K562 (cell line): ENCODE results near the gene ZNF506. TPM values are rescaled to one million over a fixed set of nuclear protein-coding genes. Genes with fewer than 3 reads are reported as not detected.
"Not testable (repeated sequence)": the region's sequence is repeated elsewhere in the genome, so short reads cannot be mapped to it uniquely, and the experiment has no call there.

Source experiments
- ATAC-seq: fragments of 200-7000 bp; cut with Tn5 transposase; 3 replicates; pipeline ENCODE4 v1.9.1; 2020; ENCODE audit warnings: moderate library complexity
- BruUV-seq: library from RNA; stranded (reverse); fragments of 400-500 nt; replicated peaks from 2 replicates; lab custom pipeline; 2021; lab: Mats Ljungman, UMichigan
- CTCF ChIA-PET: fragments of 300-600 bp; formaldehyde crosslinking; extraction: SDS; loops from one replicate; lab custom pipeline; 2021; ENCODE audit warnings: low intra/inter-chr PET ratio; lab: Yijun Ruan, JAX
- POLR2A ChIA-PET: fragments of 300-600, 350-650 bp; sonication (Branson Sonifier 250); formaldehyde crosslinking; extraction: SDS; loops from one replicate; lab custom pipeline; 2021; ENCODE audit warnings: antibody characterized with exemption, inconsistent platforms; lab: Yijun Ruan, JAX
- DNase-seq, 4 experiments: peaks; one replicate each; pipeline versions ENCODE4 v3.0.0 to v3.0.0-alpha.2; 2011 to 2018; ENCODE audit warnings: low spot score in 3 of 4, mixed read lengths in 3 of 4; ENCODE audit errors: extremely low read depth in 1 of 4
- FAIRE-seq: peaks from 2 replicates; lab custom pipeline; 2011; peaks lifted over from hg19 to GRCh38; lab: Jason Lieb, UNC
- H2AFZ ChIP-seq: 2 replicates; pipeline ENCODE4 v1.6.0; 2011; ENCODE audit warnings: low read depth, low read length, control low read depth, inconsistent platforms
- H3K27ac ChIP-seq: fragments of 200-600 bp; 3 replicates; pipeline ENCODE4 v1.8.0; 2011; ENCODE audit warnings: low read depth, mild to moderate bottlenecking, control low read depth, inconsistent platforms, low read length, moderate library complexity, mixed read lengths; ENCODE audit errors: extremely low read depth
- H3K27me3 ChIP-seq, 2 experiments: fragments of 300-600 bp in 1 of 2; 2 replicates in 1 of 2; 3 replicates in 1 of 2; pipeline versions ENCODE4 v1.6.0 to v1.8.0; 2011; ENCODE audit warnings: inconsistent platforms in 2 of 2, low read length in 2 of 2, mild to moderate bottlenecking in 1 of 2, mixed read lengths in 1 of 2, moderate library complexity in 1 of 2; ENCODE audit not compliant: control insufficient read depth in 2 of 2, insufficient read depth in 2 of 2
- H3K36me3 ChIP-seq: fragments of 300-600 bp; 3 replicates; pipeline ENCODE4 v1.8.0; 2011; ENCODE audit warnings: mild to moderate bottlenecking, low read length, inconsistent platforms; ENCODE audit not compliant: control insufficient read depth, insufficient read depth
- H3K4me1 ChIP-seq, 2 experiments: fragments of 200-600 bp in 1 of 2; replicated peaks in 1 of 2; 2 replicates in 1 of 2; 3 replicates in 1 of 2; pipeline versions ENCODE4 v1.5.1 to v1.8.0; 2011; ENCODE audit warnings: inconsistent platforms in 2 of 2, low read length in 2 of 2, mild to moderate bottlenecking in 1 of 2, mixed read lengths in 1 of 2, moderate library complexity in 1 of 2; ENCODE audit not compliant: control insufficient read depth in 2 of 2, insufficient read depth in 2 of 2
- H3K4me2 ChIP-seq: 2 replicates; pipeline ENCODE4 v1.6.1; 2011; ENCODE audit warnings: low read length, control low read depth, inconsistent platforms, mixed read lengths; ENCODE audit not compliant: insufficient read depth
- H3K4me3 ChIP-seq: fragments of 200-600 bp; sonication (generic), shearing (Covaris generic); 2 replicates; pipeline ENCODE4 v1.5.1; 2016; ENCODE audit warnings: control low read depth, inconsistent platforms
- H3K79me2 ChIP-seq: fragments of 200-600 bp; 3 replicates; pipeline ENCODE4 v1.8.0; 2011; ENCODE audit warnings: low read length, inconsistent platforms; ENCODE audit not compliant: control insufficient read depth, insufficient read depth
- H3K9ac ChIP-seq, 2 experiments: 2 replicates each; pipeline versions ENCODE4 v1.6.0 to v1.6.1; 2011; ENCODE audit warnings: low read depth in 2 of 2, low read length in 2 of 2, control low read depth in 1 of 2, inconsistent platforms in 1 of 2, mild to moderate bottlenecking in 1 of 2, mixed read lengths in 1 of 2; ENCODE audit not compliant: insufficient read depth in 1 of 2
- H3K9me1 ChIP-seq: one replicate; pipeline ENCODE4 v1.6.0; 2011; ENCODE audit warnings: inconsistent platforms, mild to moderate bottlenecking, low read length, moderate library complexity; ENCODE audit not compliant: control insufficient read depth, insufficient read depth
- H3K9me3 ChIP-seq: replicated peaks from 2 replicates; pipeline ENCODE4 v1.5.1; 2011; ENCODE audit warnings: low read depth, low read length, inconsistent platforms; ENCODE audit not compliant: control insufficient read depth, insufficient read depth
- H4K20me1 ChIP-seq: replicated peaks from 2 replicates; pipeline ENCODE4 v1.6.1; 2011; ENCODE audit warnings: low read length, inconsistent platforms, mixed read lengths; ENCODE audit not compliant: control insufficient read depth, insufficient read depth
- HCFC1 ChIP-seq: IDR thresholded peaks from 2 replicates; pipeline ENCODE4 v1.6.1; 2012; ENCODE audit warnings: low read depth, low read length, improper control_type of control experiment
- HNRNPK ChIP-seq: fragments of 200-400 bp; formaldehyde crosslinking; IDR thresholded peaks from one replicate; pipeline ENCODE4 v1.6.1; 2018; ENCODE audit warnings: mild to moderate bottlenecking, low read depth, low read length; ENCODE audit not compliant: poor library complexity, severe bottlenecking
- MITF ChIP-seq: IDR thresholded peaks from 2 replicates; pipeline ENCODE4 v1.6.1; 2014; ENCODE audit warnings: antibody characterized with exemption
- RAD21 ChIP-seq, 2 experiments: fragments of 250-450 bp in 1 of 2; fragments of 450-650 bp in 1 of 2; sonication (Bioruptor Pico) in 1 of 2; formaldehyde crosslinking in 1 of 2; IDR thresholded peaks in 1 of 2; conservative IDR thresholded peaks in 1 of 2; 2 replicates each; pipeline versions ENCODE4 v1.4.0 to v1.8.0; 2020 to 2022; ENCODE audit warnings: mild to moderate bottlenecking in 2 of 2, moderate library complexity in 1 of 2
- SFPQ ChIP-seq: fragments of 200-400 bp; formaldehyde crosslinking; IDR thresholded peaks from 2 replicates; pipeline ENCODE4 v1.6.1; 2017; ENCODE audit warnings: mild to moderate bottlenecking, low read depth, low read length, moderate library complexity
- SPI1 ChIP-seq: IDR thresholded peaks from 2 replicates; pipeline ENCODE4 v1.6.1; 2011; ENCODE audit warnings: low read depth, low read length, control low read depth, borderline replicate concordance
- ZNF140 ChIP-seq: fragments of 250-450 bp; sonication (Bioruptor Pico); IDR thresholded peaks from 2 replicates; pipeline ENCODE4 v1.8.0; 2021; ENCODE audit warnings: moderate library complexity, mild to moderate bottlenecking, inconsistent platforms
- WGBS: fragments of 100-300 bp; shearing (Covaris generic); methylation state at CpG from one replicate; pipeline ENCODE4 v1.1.6; 2016; ENCODE audit warnings: low coverage, mixed read lengths; ENCODE audit not compliant: insufficient coverage; ENCODE audit errors: missing lambda C conversion rate; 5-methylcytosine and 5-hydroxymethylcytosine counted together
- in situ Hi-C: fragments of 300-500 bp; cut with MboI; formaldehyde crosslinking; loops from 4 replicates; pipeline ENCODE4 v1.15.0; 2018; ENCODE audit warnings: inconsistent platforms, mixed read lengths
- intact Hi-C: fragments of 100-400 bp; cut with micrococcal nuclease; formaldehyde crosslinking; loops from 2 replicates; pipeline ENCODE4 v1.14.2; 2022
- polyA plus RNA-seq, 8 experiments: library from polyadenylated mRNA; depleted of rRNA in 4 of 8; stranded (reverse) in 5 of 8; unstranded in 3 of 8; fragments of >200 nt; fragmentation: Nextera tagmentation in 2 of 8; fragmentation: Illumina TruSeq in 1 of 8; extraction: Ambion mirVana in 2 of 8; extraction: Trizol in 1 of 8; gene quantifications; 2 replicates each; pipeline versions ENCODE4 v1.2.1 to v1.2.3, GENCODE V29; 2011 to 2014; ENCODE audit warnings: inconsistent platforms in 1 of 8, missing spikeins in 1 of 8
- total RNA-seq, 7 experiments: library from RNA; depleted of rRNA in 6 of 7; stranded (reverse); fragments of >200 nt in 6 of 7; fragmentation: Illumina TruSeq in 2 of 7; extraction: Trizol in 2 of 7; gene quantifications; 2 replicates each; pipeline versions ENCODE4 v1.2.1 to v1.2.3, GENCODE V29; 2011 to 2021; ENCODE audit warnings: low replicate concordance in 1 of 7
- TF ChIP-seq, protein P1 (sequence below), 2 experiments: fragments of 450-650 bp; conservative IDR thresholded peaks; 2 replicates each; pipeline ENCODE4 v1.6.1; 2017; ENCODE audit warnings: mild to moderate bottlenecking in 2 of 2, moderate library complexity in 2 of 2
- TF ChIP-seq, protein P2 (sequence below): fragments of 450-650 bp; IDR thresholded peaks from 2 replicates; pipeline ENCODE4 v1.6.1; 2016

ZNF506 gene
- total and polyA plus RNA-seq, 9 of the 15 experiments (the other 6 are each of a cell fraction or from before 2014, with no cell fraction given) = 0.03 to 0.44 (median 0.14) TPM; not detected in 2

DNA sequence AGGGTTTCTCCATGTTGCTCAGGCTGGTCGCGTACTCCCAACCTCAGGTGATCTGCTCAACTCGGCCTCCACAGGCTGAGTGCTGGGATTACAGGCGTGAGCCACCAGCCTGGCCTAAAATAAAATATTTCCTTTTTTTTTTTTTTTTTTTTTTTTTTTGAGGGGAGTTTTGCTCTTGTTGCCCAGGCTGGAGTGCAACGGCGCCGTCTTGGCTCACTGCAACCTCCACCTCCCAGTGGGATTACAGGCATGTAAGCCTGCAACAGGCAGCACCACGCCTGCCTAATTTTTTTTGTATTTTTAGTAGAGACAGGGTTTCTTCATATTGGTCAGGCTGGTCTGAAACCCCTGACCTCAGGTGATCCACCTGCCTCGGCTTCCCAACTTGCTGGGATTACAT, 4.9 kb downstream of the ZNF506 start:
- FAIRE-seq = no peak
- intact Hi-C loops = no loop called here
- no peaks in the 10 kb centered on the region for H4K20me1 ChIP-seq
- WGBS = 13% methylated on average over 9 of the region's 9 CpGs
- no peak overlapping the region for H3K27ac ChIP-seq
- H3K27me3 ChIP-seq = no peaks in the 10 kb centered on the region
- BruUV-seq = no TSS peak
- H3K4me3 ChIP-seq = no peak overlapping the region
- H3K4me2 ChIP-seq = no peak overlapping the region
- no peaks in the 10 kb centered on the region for H3K9me1 ChIP-seq
- no peaks in the 10 kb centered on the region for H3K9me3 ChIP-seq
- no peak for ATAC-seq
- H2AFZ ChIP-seq = no peak overlapping the region
- no peaks in the 10 kb centered on the region; a peak in 1 of 5 replicates for H3K4me1 ChIP-seq
- in situ Hi-C loops = no loop called here
- DNase-seq = no peak
- no peaks in the 10 kb centered on the region for H3K79me2 ChIP-seq
- no peak for TF ChIP-seq HNRNPK
- TF ChIP-seq, protein P1, sequence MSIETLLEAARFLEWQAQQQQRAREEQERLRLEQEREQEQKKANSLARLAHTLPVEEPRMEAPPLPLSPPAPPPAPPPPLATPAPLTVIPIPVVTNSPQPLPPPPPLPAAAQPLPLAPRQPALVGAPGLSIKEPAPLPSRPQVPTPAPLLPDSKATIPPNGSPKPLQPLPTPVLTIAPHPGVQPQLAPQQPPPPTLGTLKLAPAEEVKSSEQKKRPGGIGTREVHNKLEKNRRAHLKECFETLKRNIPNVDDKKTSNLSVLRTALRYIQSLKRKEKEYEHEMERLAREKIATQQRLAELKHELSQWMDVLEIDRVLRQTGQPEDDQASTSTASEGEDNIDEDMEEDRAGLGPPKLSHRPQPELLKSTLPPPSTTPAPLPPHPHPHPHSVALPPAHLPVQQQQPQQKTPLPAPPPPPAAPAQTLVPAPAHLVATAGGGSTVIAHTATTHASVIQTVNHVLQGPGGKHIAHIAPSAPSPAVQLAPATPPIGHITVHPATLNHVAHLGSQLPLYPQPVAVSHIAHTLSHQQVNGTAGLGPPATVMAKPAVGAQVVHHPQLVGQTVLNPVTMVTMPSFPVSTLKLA (conservative IDR thresholded peaks at IDR 0.05) = no peak
- no peak for TF ChIP-seq HCFC1
- TF ChIP-seq SFPQ = no peak
- TF ChIP-seq, protein P2, sequence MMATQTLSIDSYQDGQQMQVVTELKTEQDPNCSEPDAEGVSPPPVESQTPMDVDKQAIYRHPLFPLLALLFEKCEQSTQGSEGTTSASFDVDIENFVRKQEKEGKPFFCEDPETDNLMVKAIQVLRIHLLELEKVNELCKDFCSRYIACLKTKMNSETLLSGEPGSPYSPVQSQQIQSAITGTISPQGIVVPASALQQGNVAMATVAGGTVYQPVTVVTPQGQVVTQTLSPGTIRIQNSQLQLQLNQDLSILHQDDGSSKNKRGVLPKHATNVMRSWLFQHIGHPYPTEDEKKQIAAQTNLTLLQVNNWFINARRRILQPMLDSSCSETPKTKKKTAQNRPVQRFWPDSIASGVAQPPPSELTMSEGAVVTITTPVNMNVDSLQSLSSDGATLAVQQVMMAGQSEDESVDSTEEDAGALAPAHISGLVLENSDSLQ = no peak
- no peak for TF ChIP-seq SPI1
- no peak for TF ChIP-seq ZNF140 (CRISPR knock-in tag)
- TF ChIP-seq RAD21 (CRISPR knock-in tag; conservative IDR thresholded peaks at IDR 0.05 in 1 of 2, IDR thresholded peaks at IDR 0.05 in 1 of 2) = no peak
- no peak for TF ChIP-seq MITF
- TF ChIP-seq, all 486 proteins: peak for 0
- H3K9ac ChIP-seq = no peak overlapping the region
- ChIA-PET CTCF (no interaction called here), POLR2A (interaction anchor here (0.7 kb wide), 1 partner anchor 1784 kb away, joined by 3 read pairs; no protein-coding TSS in a partner anchor)
- no peaks in the 10 kb centered on the region for H3K36me3 ChIP-seq

GRCh38 chr19:19811999-19812398, 9.6 kb downstream of the ZNF506 start:
- H4K20me1 ChIP-seq, H3K4me3 ChIP-seq, H3K9me1 ChIP-seq, H3K27me3 ChIP-seq, H3K27ac ChIP-seq, FAIRE-seq, H3K36me3 ChIP-seq, H3K79me2 ChIP-seq, DNase-seq, ATAC-seq, BruUV-seq, CTCF ChIA-PET, H3K9me3 ChIP-seq, intact Hi-C loops, H3K4me1 ChIP-seq, in situ Hi-C loops, H2AFZ ChIP-seq, H3K9ac ChIP-seq, POLR2A ChIA-PET, H3K4me2 ChIP-seq: not testable (repeated sequence)
- 14% methylated on average over 1 of the region's 1 CpG for WGBS
